Erythroblast (primary cell): ENCODE results near the gene FSD1L.
"Not testable (repeated sequence)": the region's sequence is repeated elsewhere in the genome, so short reads cannot be mapped to it uniquely, and the experiment has no call there.

Experiments
- GATA1 ChIP-seq: IDR thresholded peaks from 2 replicates; pipeline ENCODE4 v1.6.1; 2011; ENCODE audit warnings: low read depth, mild to moderate bottlenecking, control low read depth, low read length, moderate library complexity
- POLR2A ChIP-seq: IDR thresholded peaks from 2 replicates; pipeline ENCODE4 v1.6.1; 2011; ENCODE audit warnings: mild to moderate bottlenecking, low read length

GRCh38 chr9:105519710-105520369 lies 72.0 kb downstream of the FSD1L start:
- not testable (repeated sequence) for TF ChIP-seq POLR2A, GATA1
